Stimulated activated CD8-positive, alpha-beta memory T cell treated with anti-CD3 and anti-CD28 coated beads, Interleukin-15, amount 100 ng/mL, for 48 hours (primary cell): Measurements from ENCODE around the gene USP6NL.
"Not testable (repeated sequence)": the region's sequence is repeated elsewhere in the genome, so short reads cannot be mapped to it uniquely, and the experiment has no call there.

ENCODE experiments used
- DNase-seq, 2 donors: peaks; one replicate each; pipeline ENCODE4 v3.0.0-alpha.2; 2020; ENCODE audit warnings: low read depth in 2 of 2

USP6NL gene

GRCh38 chr10:11516431-11516746 is 95.1 kb downstream of the USP6NL start:
- DNase-seq: no peak

DNA sequence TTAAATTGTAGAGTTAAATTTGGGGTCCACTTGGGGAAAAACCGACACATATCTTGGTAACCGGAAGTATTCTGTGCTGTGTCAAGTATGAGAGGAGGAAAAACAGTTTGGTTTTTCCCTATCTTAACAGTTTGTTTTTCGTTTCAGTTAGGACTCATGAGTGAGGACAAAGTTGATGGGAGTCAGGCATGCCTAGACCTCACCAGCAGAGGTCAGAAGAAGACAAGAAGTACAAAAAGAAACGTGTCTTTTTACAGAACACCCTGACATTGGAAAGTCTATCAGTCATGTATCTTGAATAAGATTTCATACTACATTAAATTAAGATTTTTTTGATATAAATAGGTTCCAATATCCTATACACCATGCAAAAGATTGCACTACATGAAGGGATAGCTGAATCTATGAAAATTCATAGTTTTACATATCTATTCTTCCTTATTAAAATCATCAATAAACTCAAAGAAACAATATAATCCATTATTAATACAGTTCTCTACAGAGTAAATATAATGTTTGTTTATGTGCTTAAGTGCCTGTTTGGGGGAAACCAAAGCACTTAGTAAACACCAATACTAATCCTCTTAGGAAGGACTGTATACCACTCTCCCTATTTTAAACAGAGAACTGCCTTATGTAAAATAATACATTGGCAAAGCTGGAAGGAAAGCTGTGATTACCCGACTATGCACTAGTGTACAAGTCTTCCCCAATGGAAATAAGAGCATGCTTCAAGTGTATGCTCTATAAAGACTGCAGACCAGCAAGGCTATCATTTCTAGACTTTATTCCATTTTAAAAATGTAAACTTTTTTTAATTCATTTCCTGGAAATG is 95.6 kb downstream of the USP6NL start:
- DNase-seq: no peak

DNA sequence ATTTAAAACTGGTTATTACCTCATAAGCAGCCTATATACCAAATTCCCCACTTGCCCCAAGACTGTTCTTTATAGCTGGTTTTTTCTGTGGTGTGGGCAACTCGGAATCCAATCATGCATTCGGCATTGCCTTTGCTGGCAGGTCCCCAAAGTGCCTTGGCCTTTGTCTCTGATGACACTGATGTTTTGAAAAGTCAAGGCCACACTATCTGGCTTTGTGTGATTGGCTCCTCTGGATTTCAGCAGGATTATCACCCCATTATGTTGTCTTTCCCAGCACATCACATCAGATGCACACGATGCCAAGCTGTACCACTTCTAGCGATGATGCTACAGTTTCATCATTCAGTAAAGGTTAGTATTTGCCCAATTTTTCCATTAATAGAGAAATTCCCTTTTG is 97.7 kb downstream of the USP6NL start:
- DNase-seq: no peak

- no peak for DNase-seq
These were observed 98.9 kb downstream of the USP6NL start for GRCh38 chr10:11512596-11512995.

DNA sequence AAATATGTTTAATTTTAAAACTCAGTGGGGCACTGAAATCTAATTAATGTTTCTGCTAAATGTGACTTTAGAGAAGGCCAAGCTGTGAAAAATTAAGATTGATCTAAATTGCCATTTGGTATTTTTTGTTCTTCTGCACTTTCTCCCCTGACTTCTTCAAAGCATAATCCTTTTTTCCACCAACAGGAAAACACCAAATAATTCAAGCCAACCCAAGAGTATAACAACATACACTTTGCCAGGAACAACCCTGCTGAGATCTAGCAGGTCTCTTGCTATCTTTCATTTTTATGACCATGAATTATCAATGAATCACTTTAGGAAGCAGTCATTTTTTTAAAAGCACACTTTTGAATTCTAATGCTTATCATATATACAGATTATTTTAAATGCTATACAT is 100.1 kb downstream of the USP6NL start:
- DNase-seq: no peak

GRCh38 chr10:11510736-11511135 is 100.7 kb downstream of the USP6NL start:
- DNase-seq: no peak

GRCh38 chr10:11510281-11510680 is 101.2 kb downstream of the USP6NL start:
- no peak for DNase-seq

GRCh38 chr10:11509036-11509435 is 102.4 kb downstream of the USP6NL start:
- no peak for DNase-seq

DNA sequence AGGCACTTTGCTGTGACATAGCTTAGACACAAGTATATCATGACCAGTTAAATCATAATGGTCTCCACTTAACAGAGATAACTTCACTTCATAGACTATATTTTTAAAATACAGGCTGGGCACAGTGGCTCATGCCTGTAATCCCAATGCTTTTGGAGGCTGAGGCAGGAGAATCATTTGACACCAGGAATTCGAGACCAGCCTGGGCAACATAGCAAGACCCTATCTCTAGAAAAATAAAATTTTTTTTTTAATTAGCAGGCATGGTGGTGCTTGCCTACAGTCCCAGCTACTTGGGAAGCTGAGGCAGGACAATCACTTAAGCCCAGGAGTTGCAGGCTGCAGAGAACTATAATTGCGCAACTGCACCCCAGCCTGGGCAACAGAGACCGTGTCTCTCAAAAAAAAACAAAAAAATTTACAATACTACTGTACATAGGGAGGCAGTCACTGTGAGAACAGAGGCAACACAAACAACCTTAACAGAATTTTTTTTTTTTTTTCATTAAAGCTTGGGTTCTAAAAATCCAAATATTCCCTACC is 105.1 kb downstream of the USP6NL start:
- no peak for DNase-seq

DNA sequence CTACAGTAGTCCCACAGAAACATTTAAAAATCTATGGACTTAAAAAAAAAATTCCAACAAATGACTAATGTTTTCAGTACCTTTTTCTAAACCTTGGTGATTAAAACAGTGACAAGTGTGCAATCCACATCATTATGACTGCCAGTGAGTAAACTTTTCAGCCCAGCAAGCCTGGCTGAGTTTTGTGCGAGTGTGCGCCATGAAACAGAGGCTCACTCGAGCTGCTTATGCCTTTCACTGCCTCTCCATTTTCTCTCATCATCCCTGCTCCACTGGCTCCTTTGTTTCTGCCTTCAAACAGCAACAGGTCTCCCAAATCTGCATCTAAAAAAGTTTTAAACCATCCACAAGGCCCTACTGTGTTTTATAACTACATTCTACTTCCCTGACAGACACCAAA is 105.8 kb downstream of the USP6NL start:
- peak in 1 of 2 donors; percentile 1 for DNase-seq

DNA sequence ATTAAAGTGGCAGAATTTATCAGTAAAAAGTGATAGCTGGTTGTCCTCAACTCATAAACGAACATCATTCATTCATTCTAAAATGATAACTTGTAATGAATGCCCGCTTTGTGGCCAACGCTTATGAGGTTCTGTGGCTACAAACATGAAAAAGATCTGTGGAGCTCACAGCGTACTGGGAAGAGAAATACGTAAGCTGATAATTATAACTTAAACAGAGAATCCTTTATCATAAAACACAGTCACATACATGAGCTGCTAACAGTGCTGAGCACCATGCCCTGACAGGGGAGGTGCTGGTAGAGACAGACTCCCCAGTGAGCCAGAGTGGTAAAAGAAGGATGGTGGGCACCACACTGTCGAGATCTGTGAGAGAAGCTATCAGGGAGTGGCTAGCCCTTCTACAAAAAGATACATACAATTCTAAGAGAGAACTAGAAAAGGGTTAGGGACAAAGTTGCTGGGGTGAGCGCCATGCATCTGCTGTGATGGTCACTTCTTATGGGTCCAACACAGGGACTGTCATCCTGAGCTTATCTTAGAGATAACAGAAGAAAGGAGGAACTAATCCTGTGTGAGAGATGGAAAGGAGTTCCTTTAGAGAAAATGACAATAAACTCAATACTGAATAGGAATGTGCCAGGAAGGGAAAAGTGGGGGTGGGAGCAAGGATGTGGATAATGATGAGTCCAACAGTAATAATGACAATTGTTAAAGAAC is 106.7 kb downstream of the USP6NL start:
- no peak for DNase-seq

- no peak for DNase-seq
These were observed 109.8 kb downstream of the USP6NL start for GRCh38 chr10:11501600-11501999.

GRCh38 chr10:11499425-11500071 is 111.9 kb downstream of the USP6NL start:
- DNase-seq: no peak

DNA sequence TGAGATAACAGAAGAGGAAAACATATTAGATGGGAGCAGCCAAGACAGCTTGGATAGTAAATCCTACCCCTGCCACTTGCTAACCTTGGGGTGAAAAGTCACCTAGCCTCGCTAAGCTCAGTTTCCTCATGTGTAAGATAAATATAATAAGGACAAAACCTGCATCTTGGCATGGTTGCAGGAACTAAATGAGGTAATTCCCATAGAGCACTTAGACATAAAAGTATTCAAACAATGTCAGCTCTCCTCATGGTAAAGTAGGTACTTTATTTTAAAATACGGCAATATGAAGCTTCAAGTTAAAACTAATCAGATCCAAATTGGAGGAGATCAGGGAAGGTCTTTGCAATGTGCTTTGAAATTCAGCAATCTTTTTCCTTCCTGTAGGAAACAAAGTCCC is 113.1 kb downstream of the USP6NL start:
- no peak for DNase-seq

- not testable (repeated sequence) for DNase-seq
These were observed 116.5 kb downstream of the USP6NL start for GRCh38 chr10:11494923-11495322.

- no peak for DNase-seq
These were observed 117.8 kb downstream of the USP6NL start for GRCh38 chr10:11493646-11494045.

DNA sequence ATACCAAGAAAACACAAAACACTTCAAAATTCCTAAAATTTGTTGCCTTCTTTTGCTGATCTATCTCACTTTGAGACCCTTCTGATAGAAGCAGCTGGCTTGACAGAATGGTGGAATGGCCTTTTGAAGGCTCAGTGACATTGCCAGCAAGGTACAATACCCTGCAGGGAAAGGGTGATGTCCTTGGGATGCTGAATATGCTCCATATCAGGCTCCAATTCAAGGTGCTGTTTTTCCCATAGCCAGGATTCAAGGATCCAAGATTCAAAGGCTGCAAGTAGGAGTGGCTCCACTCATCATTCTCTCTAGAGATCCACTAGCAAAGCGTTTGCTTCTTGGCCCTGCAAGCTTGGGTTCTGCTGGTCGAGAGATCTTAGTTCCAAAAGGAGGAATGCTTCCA is 120.4 kb downstream of the USP6NL start:
- no peak for DNase-seq

DNA sequence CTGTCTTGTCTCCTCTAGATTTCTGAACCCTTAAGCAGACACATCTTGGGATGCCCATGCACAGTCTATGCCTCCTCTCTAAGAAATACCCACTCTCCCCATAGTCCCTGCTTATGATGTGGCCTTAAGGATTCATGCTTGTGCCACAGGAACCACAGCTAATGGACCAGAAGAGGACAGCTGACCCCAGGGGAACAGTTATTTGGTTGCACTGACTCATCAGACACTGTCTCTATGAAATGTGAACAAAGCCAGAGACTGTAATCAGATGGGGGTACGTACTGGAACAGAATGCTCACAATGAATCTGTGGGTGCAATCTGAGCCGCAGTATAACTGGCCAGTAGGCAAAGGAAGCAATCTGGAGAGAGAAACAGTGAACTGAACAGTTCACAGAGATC is 121.9 kb downstream of the USP6NL start:
- DNase-seq: no peak

GRCh38 chr10:11488126-11488525 is 123.3 kb downstream of the USP6NL start:
- no peak for DNase-seq

- no peak for DNase-seq
These were observed 128.0 kb downstream of the USP6NL start for GRCh38 chr10:11483201-11484148.

- no peak for DNase-seq
These were observed 129.1 kb downstream of the USP6NL start for GRCh38 chr10:11482306-11482705.
